Aorta (tissue), 5 donors: ENCODE data around the gene RBP3. TPM values are rescaled to one million over a fixed set of nuclear protein-coding genes. Genes with fewer than 3 reads are reported as not detected.
A peak's percentile ranks its signal among the peaks of the same experiment; 100 is the strongest.
"Not testable (repeated sequence)": the region's sequence is repeated elsewhere in the genome, so short reads cannot be mapped to it uniquely, and the experiment has no call there.

ENCODE experiments used
- ATAC-seq: fragments of 200-7000 bp; cut with Tn5 transposase; one replicate; pipeline ENCODE4 v1.9.1; 2022; ENCODE audit warnings: moderate library complexity; ENCODE audit not compliant: low FRiP score
- DNase-seq, 2 donors: peaks; one replicate each; pipeline ENCODE4 v3.0.0-alpha.2; 2020
- H3K27ac ChIP-seq, 2 donors: one replicate each; pipeline ENCODE4 v1.5.1; 2013; ENCODE audit warnings: low read length in 2 of 2, mild to moderate bottlenecking in 2 of 2, moderate library complexity in 2 of 2, control low read depth in 1 of 2, inconsistent platforms in 1 of 2, low read depth in 1 of 2
- H3K27me3 ChIP-seq, 2 donors: one replicate each; pipeline ENCODE4 v1.6.1; 2013; ENCODE audit warnings: control low read depth in 1 of 2, low read length in 1 of 2, mild to moderate bottlenecking in 1 of 2, moderate library complexity in 1 of 2; ENCODE audit not compliant: insufficient read depth in 2 of 2, control insufficient read depth in 1 of 2
- H3K36me3 ChIP-seq, 2 donors: one replicate each; pipeline ENCODE4 v1.6.1; 2013; ENCODE audit warnings: control low read depth in 1 of 2, low read length in 1 of 2, mild to moderate bottlenecking in 1 of 2; ENCODE audit not compliant: insufficient read depth in 2 of 2, control insufficient read depth in 1 of 2
- H3K4me1 ChIP-seq, 2 donors: one replicate each; pipeline ENCODE4 v1.6.1; 2013; ENCODE audit warnings: low read length in 2 of 2, control low read depth in 1 of 2, mild to moderate bottlenecking in 1 of 2, moderate library complexity in 1 of 2; ENCODE audit not compliant: insufficient read depth in 2 of 2, control insufficient read depth in 1 of 2
- H3K4me3 ChIP-seq, 2 donors: one replicate each; pipeline ENCODE4 v1.5.1; 2013; ENCODE audit warnings: low read length in 2 of 2, control low read depth in 1 of 2, mild to moderate bottlenecking in 1 of 2
- H3K9me3 ChIP-seq: one replicate; pipeline ENCODE4 v1.6.1; 2013; ENCODE audit warnings: mild to moderate bottlenecking, low read length; ENCODE audit not compliant: control insufficient read depth
- WGBS, 2 donors: extraction: QIAGEN DNeasy Blood & Tissue Kit; methylation state at CpG; one replicate each; pipeline ENCODE4 v1.1.7; 2013; 5-methylcytosine and 5-hydroxymethylcytosine counted together
- intact Hi-C, 2 donors: fragments of 100-400 bp; cut with DNase I; formaldehyde crosslinking; loops; one replicate each; pipeline versions ENCODE4 v1.14.2 to v1.15.0; 2022
- polyA plus RNA-seq, 2 donors: library from polyadenylated mRNA; stranded (reverse); fragments of 200-250 nt; gene quantifications; one replicate each; pipeline ENCODE4 v1.2.3, GENCODE V29; 2013
- total RNA-seq, 2 donors: library from RNA; stranded (reverse); fragmentation: NEBNext Ultra II Directional; extraction: Animal tissue kit (Norgen Biotek cat#: 25700); gene quantifications; one replicate each; pipeline ENCODE4 v1.2.1, GENCODE V29; 2021
- donor health status: healthy with polysubstance abuse.
- donor health status: Bipolar disorder and iron deficiency.
- donor health status: DM: no; HTN: no; CAD: no.
- donor health status: DM: no; HTN: no; CAD: no.
- donor health status: DM: yes; HTN: yes; CAD: no.

The RBP3 gene
- total and polyA plus RNA-seq, 4 donors = not detected

GRCh38 chr10:47384148-47384921, 36.2 kb downstream of the RBP3 start, which contains the start of gene ZNF488:
ZNF488 (minus strand) TSS chr10:47384293; CDS start chr10:47368829, 15,464 bp downstream.
- peak within 1 kb of the TSS; percentile 80 to 82 for H3K4me3 ChIP-seq
- ATAC-seq (peak; percentile 96), DNase-seq (peak; percentile 85 to 94)
- H3K27me3 ChIP-seq = no peaks in the 10 kb centered on the region
- H3K9me3 ChIP-seq = no peaks in the 10 kb centered on the region
- intact Hi-C loops = no loop called here
- H3K36me3 ChIP-seq = no peaks in the 10 kb centered on the region
- peak within 1 kb of the TSS in 1 of 2 donors; percentile 28 for H3K27ac ChIP-seq
- H3K4me1 ChIP-seq = no peaks in the 10 kb centered on the region
- 0 to 1% methylated on average over 43 to 75 of the region's 75 CpGs for WGBS, 2 donors

GRCh38 chr10:47386104-47386503, 37.9 kb downstream of the RBP3 start:
- ATAC-seq, H3K36me3 ChIP-seq, DNase-seq, H3K27ac ChIP-seq, H3K27me3 ChIP-seq, H3K4me1 ChIP-seq, H3K9me3 ChIP-seq, intact Hi-C loops, H3K4me3 ChIP-seq: not testable (repeated sequence)
- 94 to 97% methylated on average over 2 of the region's 2 CpGs for WGBS, 2 donors

GRCh38 chr10:47388879-47389278, 40.7 kb downstream of the RBP3 start:
- WGBS, 2 donors = 90 to 93% methylated on average over 4 of the region's 4 CpGs
- H3K4me1 ChIP-seq = no peaks in the 10 kb centered on the region
- intact Hi-C loops = no loop called here

GRCh38 chr10:47389619-47390018, 41.5 kb downstream of the RBP3 start:
- intact Hi-C loops = no loop called here
- Histone ChIP-seq H3K27me3 (no peaks in the 10 kb centered on the region), H3K36me3 (no peaks in the 10 kb centered on the region), H3K9me3 (no peaks in the 10 kb centered on the region), H3K4me3 (no peak overlapping the region), H3K4me1 (no peaks in the 10 kb centered on the region), H3K27ac (no peak overlapping the region)
- DNase-seq (no peak), ATAC-seq (no peak)
- WGBS, 2 donors = 94% methylated on average over 3 of the region's 3 CpGs

More at GRCh38 chr10:47388879-47389278, 40.7 kb downstream of the RBP3 start:
- Histone ChIP-seq H3K36me3 (no peaks in the 10 kb centered on the region), H3K9me3 (no peaks in the 10 kb centered on the region), H3K4me3 (no peak overlapping the region), H3K27me3 (no peaks in the 10 kb centered on the region), H3K27ac (no peak overlapping the region)
- ATAC-seq (no peak), DNase-seq (no peak)

GRCh38 chr10:47396311-47396717, 48.2 kb downstream of the RBP3 start:
- intact Hi-C loops = no loop called here
- no peak overlapping the region for H3K27ac ChIP-seq
- no peaks in the 10 kb centered on the region for H3K36me3 ChIP-seq
- H3K9me3 ChIP-seq = peaks cover 2% of the 10 kb centered on the region
- peaks cover 0 to 1% of the 10 kb centered on the region in 2 donors for H3K27me3 ChIP-seq
- H3K4me3 ChIP-seq = no peak overlapping the region
- no peak for DNase-seq
- H3K4me1 ChIP-seq = no peaks in the 10 kb centered on the region
- ATAC-seq = no peak

GRCh38 chr10:47397256-47397655, 49.1 kb downstream of the RBP3 start:
- DNase-seq (no peak), ATAC-seq (no peak)
- no peak overlapping the region for H3K27ac ChIP-seq
- no peaks in the 10 kb centered on the region for H3K36me3 ChIP-seq
- H3K27me3 ChIP-seq = peaks cover 0 to 1% of the 10 kb centered on the region in 2 donors
- WGBS, 2 donors = 82 to 89% methylated on average over 6 of the region's 6 CpGs
- intact Hi-C loops = no loop called here
- H3K9me3 ChIP-seq = peaks cover 2% of the 10 kb centered on the region
- no peaks in the 10 kb centered on the region for H3K4me1 ChIP-seq
- no peak overlapping the region for H3K4me3 ChIP-seq

GRCh38 chr10:47400251-47400650, 52.1 kb downstream of the RBP3 start:
- H3K9me3 ChIP-seq = peaks cover 2% of the 10 kb centered on the region
- intact Hi-C loops = no loop called here
- H3K27ac ChIP-seq = no peak overlapping the region
- peaks cover 0 to 1% of the 10 kb centered on the region in 2 donors for H3K27me3 ChIP-seq
- H3K4me1 ChIP-seq = no peaks in the 10 kb centered on the region
- no peak for DNase-seq
- H3K36me3 ChIP-seq = no peaks in the 10 kb centered on the region
- H3K4me3 ChIP-seq = no peak overlapping the region
- 82 to 92% methylated on average over 2 of the region's 2 CpGs for WGBS, 2 donors
- ATAC-seq = no peak

GRCh38 chr10:47400786-47401185, 52.6 kb downstream of the RBP3 start:
- Histone ChIP-seq H3K4me1 (no peaks in the 10 kb centered on the region), H3K36me3 (no peaks in the 10 kb centered on the region), H3K27me3 (peaks cover 0 to 1% of the 10 kb centered on the region in 2 donors), H3K4me3 (no peak overlapping the region), H3K27ac (no peak overlapping the region), H3K9me3 (peaks cover 2% of the 10 kb centered on the region)
- no peak for ATAC-seq
- WGBS, 2 donors = 86 to 92% methylated on average over 3 of the region's 3 CpGs
- DNase-seq = no peak
- intact Hi-C loops = no loop called here

- Histone ChIP-seq H3K4me1 (no peaks in the 10 kb centered on the region), H3K27ac (no peak overlapping the region), H3K4me3 (no peak overlapping the region), H3K36me3 (no peaks in the 10 kb centered on the region), H3K9me3 (peaks cover 2% of the 10 kb centered on the region), H3K27me3 (peaks cover 0 to under 1% of the 10 kb centered on the region in 2 donors)
- WGBS, 2 donors = 96 to 98% methylated on average over 4 of the region's 4 CpGs
- no peak for DNase-seq
- intact Hi-C loops = no loop called here
- ATAC-seq = no peak
Measured at GRCh38 chr10:47401210-47401609, 53.0 kb downstream of the RBP3 start.
